H1 (cell line): Measurements from ENCODE around the gene NMT1.

Experiments
- CBX5 ChIP-seq: fragments of 300-800, 300-1000 bp; sonication (generic); IDR thresholded peaks from 2 replicates; pipeline ENCODE4 v1.7.1; 2016; ENCODE audit warnings: antibody characterized with exemption, low read length, low read depth
- CEBPB ChIP-seq: IDR thresholded peaks from 2 replicates; pipeline ENCODE4 v1.6.1; 2012; ENCODE audit warnings: low read depth, low read length
- CHD2 ChIP-seq: IDR thresholded peaks from 2 replicates; pipeline ENCODE4 v1.6.1; 2012; ENCODE audit warnings: low read length, improper control_type of control experiment
- EGR1 ChIP-seq: IDR thresholded peaks from 2 replicates; pipeline ENCODE4 v1.6.1; 2011; ENCODE audit warnings: low read depth, low read length, borderline replicate concordance
- EP300 ChIP-seq, 2 experiments: IDR thresholded peaks; 1 replicate in 1 of 2; 2 replicates in 1 of 2; pipeline ENCODE4 v1.6.1; 2011 to 2012; ENCODE audit warnings: low read depth in 2 of 2, low read length in 2 of 2, mild to moderate bottlenecking in 2 of 2, borderline replicate concordance in 1 of 2, inconsistent platforms in 1 of 2, moderate library complexity in 1 of 2
- EZH2 ChIP-seq: fragments of 200-600 bp; sonication (generic); IDR thresholded peaks from 2 replicates; pipeline ENCODE4 v1.7.1; 2012; ENCODE audit warnings: low read depth, mild to moderate bottlenecking, moderate library complexity, low read length, inconsistent platforms; ENCODE audit not compliant: severe bottlenecking
- POLR2A ChIP-seq, 2 experiments: IDR thresholded peaks; 1 replicate in 1 of 2; 2 replicates in 1 of 2; pipeline ENCODE4 v1.6.1; 2011; ENCODE audit warnings: low read depth in 2 of 2, low read length in 2 of 2, mild to moderate bottlenecking in 2 of 2; ENCODE audit errors: control extremely low read depth in 1 of 2
- POLR2AphosphoS5 ChIP-seq: IDR thresholded peaks from 2 replicates; pipeline ENCODE4 v1.6.1; 2011; ENCODE audit warnings: low read depth, low read length
- RBBP5 ChIP-seq: IDR thresholded peaks from 2 replicates; pipeline ENCODE4 v1.7.1; 2012; ENCODE audit warnings: low read depth, mild to moderate bottlenecking, inconsistent platforms, low read length, moderate library complexity, borderline replicate concordance
- TBP ChIP-seq: IDR thresholded peaks from 2 replicates; pipeline ENCODE4 v1.6.1; 2011; ENCODE audit warnings: low read depth, low read length, improper control_type of control experiment
- YY1 ChIP-seq: IDR thresholded peaks from 2 replicates; pipeline ENCODE4 v1.6.1; 2011; ENCODE audit warnings: low read depth, mild to moderate bottlenecking, low read length
- TF ChIP-seq, protein P1 (sequence below), 3 experiments: IDR thresholded peaks; 1 replicate in 2 of 3; 2 replicates in 1 of 3; pipeline versions ENCODE4 v1.5.1 to v1.6.1; 2011; ENCODE audit warnings: low read length in 3 of 3, mild to moderate bottlenecking in 3 of 3, inconsistent platforms in 2 of 3, low read depth in 1 of 3, moderate library complexity in 1 of 3; ENCODE audit not compliant: insufficient read depth in 1 of 3; ENCODE audit errors: control extremely low read depth in 1 of 3
- TF ChIP-seq, protein P2 (sequence below): IDR thresholded peaks from 2 replicates; pipeline ENCODE4 v1.6.1; 2012; ENCODE audit warnings: low read length, inconsistent platforms
- TF ChIP-seq, protein P3 (sequence below): IDR thresholded peaks from 2 replicates; pipeline ENCODE4 v1.6.1; 2012; ENCODE audit warnings: inconsistent platforms

DNA sequence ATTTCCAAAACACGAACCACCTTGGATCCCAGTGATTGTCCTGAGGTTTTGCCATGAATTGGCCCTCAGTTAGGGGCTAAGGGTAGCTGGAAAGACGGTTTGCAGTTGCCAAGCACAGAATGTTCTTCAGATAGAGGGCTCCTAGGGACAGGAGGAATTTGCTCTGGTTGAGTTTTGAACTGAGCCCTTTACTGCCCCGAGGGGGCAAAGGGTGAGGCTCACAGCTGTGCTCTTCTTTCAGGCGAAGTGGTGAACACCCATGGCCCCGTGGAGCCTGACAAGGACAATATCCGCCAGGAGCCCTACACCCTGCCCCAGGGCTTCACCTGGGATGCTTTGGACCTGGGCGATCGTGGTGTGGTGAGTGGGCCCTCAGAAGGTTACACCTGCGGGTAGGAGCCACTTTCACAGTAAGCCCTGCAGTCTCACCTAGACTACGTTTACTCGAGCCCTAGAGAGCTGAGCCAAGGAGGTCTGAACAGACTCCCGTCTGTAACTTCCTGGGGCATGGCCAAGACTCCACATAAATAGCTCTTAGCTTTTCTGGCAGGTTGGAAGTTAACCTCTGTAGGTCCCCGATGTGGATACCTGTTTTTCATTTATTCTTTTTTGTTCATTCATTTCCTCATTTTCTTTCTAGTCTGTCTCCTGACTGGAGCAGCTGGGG is 32.5 kb downstream of the NMT1 start:
- TF ChIP-seq, protein P1, sequence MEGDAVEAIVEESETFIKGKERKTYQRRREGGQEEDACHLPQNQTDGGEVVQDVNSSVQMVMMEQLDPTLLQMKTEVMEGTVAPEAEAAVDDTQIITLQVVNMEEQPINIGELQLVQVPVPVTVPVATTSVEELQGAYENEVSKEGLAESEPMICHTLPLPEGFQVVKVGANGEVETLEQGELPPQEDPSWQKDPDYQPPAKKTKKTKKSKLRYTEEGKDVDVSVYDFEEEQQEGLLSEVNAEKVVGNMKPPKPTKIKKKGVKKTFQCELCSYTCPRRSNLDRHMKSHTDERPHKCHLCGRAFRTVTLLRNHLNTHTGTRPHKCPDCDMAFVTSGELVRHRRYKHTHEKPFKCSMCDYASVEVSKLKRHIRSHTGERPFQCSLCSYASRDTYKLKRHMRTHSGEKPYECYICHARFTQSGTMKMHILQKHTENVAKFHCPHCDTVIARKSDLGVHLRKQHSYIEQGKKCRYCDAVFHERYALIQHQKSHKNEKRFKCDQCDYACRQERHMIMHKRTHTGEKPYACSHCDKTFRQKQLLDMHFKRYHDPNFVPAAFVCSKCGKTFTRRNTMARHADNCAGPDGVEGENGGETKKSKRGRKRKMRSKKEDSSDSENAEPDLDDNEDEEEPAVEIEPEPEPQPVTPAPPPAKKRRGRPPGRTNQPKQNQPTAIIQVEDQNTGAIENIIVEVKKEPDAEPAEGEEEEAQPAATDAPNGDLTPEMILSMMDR (IDR thresholded peaks at IDR 0.05; ENCODE audit: control extremely low read depth in 1 of 3, insufficient read depth in 1 of 3, low read depth in 1 of 3, low read length in 3 of 3), result no peak
- TF ChIP-seq YY1 (no peak), CEBPB (no peak), TBP (no peak), POLR2AphosphoS5 (no peak), POLR2A (IDR thresholded peaks at IDR 0.05; ENCODE audit: control extremely low read depth in 1 of 2, low read depth in 2 of 2, low read length in 2 of 2) (no peak), EZH2 (no peak), CHD2 (no peak), EGR1 (no peak), CBX5 (no peak), RBBP5 (no peak), EP300 (IDR thresholded peaks at IDR 0.05; ENCODE audit: borderline replicate concordance in 1 of 2, low read depth in 2 of 2, low read length in 2 of 2) (no peak)
- TF ChIP-seq, protein P2, sequence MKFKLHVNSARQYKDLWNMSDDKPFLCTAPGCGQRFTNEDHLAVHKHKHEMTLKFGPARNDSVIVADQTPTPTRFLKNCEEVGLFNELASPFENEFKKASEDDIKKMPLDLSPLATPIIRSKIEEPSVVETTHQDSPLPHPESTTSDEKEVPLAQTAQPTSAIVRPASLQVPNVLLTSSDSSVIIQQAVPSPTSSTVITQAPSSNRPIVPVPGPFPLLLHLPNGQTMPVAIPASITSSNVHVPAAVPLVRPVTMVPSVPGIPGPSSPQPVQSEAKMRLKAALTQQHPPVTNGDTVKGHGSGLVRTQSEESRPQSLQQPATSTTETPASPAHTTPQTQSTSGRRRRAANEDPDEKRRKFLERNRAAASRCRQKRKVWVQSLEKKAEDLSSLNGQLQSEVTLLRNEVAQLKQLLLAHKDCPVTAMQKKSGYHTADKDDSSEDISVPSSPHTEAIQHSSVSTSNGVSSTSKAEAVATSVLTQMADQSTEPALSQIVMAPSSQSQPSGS, result no peak
- TF ChIP-seq, protein P3, sequence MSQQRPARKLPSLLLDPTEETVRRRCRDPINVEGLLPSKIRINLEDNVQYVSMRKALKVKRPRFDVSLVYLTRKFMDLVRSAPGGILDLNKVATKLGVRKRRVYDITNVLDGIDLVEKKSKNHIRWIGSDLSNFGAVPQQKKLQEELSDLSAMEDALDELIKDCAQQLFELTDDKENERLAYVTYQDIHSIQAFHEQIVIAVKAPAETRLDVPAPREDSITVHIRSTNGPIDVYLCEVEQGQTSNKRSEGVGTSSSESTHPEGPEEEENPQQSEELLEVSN, result no peak
